Measurements from ENCODE around the gene ELP4.
"Not testable (repeated sequence)": the region's sequence is repeated elsewhere in the genome, so short reads cannot be mapped to it uniquely, and the experiment has no call there.

Gene ELP4

DNA sequence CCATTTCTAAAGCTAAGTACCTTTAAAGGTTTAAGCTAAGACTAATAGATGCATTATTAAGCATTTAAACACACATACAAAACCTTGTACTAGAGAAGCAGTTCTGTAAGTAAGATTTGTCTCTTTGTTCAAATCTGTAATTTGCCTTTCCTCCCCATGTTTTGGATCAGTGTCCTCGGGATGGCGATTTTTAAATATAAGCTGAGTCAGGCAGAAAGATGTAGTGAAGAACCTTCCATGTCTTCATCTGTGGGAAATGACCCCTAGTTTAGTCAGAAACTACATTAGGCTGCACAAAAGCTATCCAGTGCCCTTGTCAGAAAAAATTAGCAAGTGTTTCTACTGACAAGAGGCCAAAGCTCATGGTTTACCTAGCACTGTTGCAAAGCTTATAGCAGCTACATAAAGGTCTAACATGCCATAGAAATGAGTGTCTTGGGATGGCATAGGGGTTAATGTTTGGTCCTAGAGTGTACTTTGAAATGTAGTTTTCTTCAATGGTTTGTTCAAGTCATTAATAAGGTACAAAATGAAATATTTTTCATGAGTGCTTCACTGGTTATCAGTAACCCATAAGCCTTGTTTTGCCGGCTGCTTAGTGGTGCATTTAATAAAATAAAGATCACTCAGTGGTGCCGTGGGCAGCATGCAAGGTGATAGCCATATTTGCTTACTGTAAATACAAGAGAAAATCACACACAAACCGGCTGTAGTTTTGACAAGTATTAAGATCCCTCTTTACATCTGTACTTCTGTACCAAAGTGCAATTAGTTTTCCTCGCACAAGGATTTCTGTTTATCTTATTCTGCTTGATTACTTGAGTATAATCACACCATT lies 139.8 kb downstream of the ELP4 start:
- no peak for DNase-seq

DNA sequence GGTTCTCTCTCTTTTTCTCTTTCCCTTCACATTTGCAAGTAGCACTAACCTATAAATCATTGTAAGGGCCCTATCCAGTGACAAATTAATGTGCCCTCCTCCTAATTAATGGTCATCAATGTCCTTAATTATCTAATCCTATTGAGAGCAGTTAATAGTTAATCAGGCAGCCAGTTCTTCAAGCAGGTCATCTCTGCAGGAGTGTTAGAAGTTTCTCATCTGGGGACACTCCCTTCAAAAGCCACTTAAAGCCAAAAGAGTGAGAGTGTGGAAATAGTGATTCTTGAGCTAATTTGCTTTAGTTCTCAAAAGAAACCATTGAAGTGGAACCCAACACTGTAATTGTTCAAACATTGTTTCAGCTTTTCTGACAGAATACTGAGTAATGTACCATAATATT lies 141.6 kb downstream of the ELP4 start:
- no peak for DNase-seq

DNA sequence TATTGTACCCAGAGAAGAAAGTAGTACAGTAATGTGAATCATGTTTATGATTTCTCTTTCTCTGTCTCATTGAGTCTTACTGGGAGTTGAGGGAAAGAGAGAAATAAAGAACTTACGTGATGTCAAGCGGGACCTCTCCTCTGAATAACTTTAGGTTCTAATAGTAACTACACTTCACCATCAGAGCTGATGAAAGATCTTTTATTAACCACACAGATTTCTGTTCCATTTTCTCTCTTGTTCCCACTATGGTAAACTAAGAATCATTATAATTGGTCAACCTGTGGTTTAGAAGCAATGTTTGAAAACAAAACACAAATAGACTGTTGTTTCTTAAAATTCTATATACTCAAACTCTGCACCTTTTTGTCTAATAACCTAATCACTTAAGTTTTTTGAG lies 142.3 kb downstream of the ELP4 start:
- DNase-seq: no peak

DNA sequence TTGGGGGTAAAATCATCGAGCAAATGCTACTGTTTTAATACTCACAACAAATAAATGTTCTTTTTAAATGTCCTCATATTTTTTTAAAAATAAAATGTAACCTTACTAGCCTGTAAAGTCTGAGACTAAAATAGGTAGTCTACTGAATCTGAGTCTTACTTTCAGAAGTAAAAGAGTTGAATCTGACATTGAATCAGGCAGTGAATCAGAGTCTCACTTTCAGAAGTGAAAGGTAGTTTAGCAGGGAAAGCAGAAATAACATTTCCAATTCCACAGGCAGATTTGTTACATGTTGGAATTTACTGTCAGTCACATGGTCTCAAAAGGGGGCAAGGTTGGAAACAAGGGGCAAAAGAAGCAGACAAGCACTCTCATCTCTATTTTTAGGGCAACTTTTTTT lies 143.0 kb downstream of the ELP4 start:
- no peak for DNase-seq

DNA sequence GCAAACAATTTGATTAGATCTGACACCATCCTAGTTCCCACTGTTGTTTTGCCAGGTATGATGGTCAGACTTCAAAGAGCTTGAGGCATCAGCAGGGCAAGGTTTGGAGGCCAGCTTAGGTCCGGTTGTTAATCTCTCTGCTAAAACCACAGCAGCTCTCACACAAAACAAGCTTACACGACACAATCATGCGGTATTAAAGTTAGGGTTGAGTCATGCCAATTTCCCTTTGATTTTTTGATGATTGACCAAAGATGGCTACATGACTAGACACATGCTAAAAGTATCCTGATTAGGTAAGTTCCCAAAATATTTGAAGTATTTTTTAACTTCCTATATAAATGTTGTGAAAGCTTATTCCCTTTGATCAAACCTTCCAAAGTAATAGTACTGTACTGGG lies 145.9 kb downstream of the ELP4 start:
- DNase-seq: no peak

DNA sequence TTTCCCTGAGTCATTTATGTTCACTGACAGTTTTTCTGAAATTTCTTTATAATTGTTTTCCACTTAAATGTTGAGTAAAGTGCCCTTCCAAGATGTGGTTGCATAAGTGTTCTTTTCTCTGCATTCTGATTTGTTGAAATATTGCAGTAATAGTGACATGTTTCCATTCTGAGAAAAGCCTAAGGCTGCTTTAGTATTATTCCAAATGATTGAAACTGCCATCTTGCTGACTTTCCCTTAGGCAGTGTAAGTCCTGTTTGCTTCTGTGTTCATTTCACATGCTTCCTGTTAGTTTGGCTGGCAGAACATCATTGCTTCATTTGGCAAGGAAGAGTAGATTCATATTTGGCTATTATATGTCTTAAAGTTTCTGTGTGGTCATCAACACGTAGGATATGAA lies 146.5 kb downstream of the ELP4 start:
- no peak for DNase-seq

DNA sequence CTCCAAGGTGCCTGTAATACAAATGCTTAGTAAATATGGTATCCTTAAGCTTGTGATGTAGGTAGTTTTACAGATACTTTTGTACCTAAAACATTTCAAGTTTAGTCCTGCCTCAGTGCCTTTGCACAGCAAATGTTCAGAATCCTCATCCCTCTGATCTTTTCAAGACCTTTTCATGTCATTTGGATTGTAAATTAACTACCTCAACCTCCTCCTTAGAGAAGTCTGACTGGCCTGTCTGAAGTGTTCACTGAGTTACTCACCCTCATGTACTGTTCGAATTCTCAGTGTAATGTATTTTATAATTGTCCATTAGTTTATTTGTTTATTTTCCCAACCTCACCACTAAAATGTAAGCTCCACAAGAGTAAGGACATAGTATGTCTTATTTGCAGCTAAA lies 147.5 kb downstream of the ELP4 start:
- DNase-seq: no peak

DNA sequence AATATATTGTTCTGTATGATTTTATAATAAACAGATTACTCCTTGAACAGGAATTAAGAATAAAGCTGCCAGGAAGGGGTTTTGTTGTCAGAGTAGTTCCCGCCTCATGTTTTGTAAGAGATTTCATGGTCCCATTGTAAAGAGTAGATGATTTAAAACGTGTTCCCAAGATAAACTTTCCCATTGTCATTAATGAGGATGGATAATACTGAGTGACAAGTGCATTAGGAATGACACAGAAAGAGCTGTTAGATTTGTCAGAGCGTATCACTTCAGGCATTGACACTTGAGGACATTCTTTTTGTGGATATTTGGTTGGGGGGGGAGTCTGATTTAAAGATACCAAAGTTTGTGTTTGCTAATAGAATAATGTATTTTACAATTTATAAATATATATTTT lies 154.6 kb downstream of the ELP4 start:
- no peak for DNase-seq

DNA sequence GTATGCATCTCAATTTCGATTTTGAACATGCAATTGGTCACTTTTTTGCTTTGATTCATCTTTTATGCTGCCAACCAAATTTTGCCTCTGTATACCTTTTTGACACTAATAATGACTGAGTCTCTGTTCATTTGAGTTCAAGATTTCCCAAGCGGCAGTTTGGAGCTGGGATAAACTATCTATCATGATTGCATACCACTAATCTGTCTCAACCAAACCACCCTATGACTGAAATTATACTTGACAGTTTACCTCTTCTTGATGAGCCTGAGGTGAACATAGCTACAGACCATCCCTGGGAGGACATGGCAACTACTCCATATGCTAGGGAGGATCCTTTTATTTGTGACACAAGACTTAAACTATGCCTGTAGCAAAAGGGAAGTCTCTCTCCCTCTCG lies 155.4 kb downstream of the ELP4 start:
- no peak for DNase-seq

DNA sequence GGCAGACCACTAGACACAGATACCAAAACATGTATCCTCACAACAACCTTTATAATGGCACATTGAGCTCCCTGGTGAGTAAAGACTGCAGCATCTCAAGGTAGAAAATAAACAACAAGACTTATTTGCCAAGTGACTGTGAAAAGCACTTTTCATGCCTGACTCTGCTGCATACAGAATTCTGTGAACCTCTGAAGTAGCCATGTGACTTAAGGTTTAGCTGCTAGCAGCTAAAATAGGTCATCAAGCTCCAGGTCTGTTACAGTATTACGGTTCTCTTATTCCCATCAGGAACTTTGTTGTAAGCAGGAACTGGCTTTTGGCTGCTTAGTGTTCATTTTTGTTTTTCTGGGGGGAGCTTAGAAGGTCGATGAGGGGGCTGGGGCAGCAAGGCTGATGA lies 162.1 kb downstream of the ELP4 start:
- no peak for DNase-seq

DNA sequence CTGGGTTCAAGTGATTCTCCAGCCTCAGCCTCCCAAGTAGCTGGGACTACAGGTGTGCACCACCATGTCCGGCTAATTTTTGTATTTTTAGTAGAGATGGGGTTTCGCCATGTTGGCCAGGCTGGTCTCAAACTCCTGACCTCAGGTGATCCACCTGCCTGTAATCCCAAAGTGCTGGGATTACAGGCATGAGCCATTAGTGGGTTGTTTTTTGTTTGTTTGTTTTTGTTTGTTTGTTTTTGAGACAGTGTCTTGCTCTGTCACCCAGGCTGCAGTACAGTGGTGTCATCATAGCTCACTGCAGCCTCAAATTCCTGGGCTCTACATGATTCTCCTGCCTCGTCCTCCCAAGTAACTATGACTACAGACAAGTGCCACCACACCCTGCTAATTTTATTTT lies 163.5 kb downstream of the ELP4 start:
- DNase-seq: not testable (repeated sequence)

DNA sequence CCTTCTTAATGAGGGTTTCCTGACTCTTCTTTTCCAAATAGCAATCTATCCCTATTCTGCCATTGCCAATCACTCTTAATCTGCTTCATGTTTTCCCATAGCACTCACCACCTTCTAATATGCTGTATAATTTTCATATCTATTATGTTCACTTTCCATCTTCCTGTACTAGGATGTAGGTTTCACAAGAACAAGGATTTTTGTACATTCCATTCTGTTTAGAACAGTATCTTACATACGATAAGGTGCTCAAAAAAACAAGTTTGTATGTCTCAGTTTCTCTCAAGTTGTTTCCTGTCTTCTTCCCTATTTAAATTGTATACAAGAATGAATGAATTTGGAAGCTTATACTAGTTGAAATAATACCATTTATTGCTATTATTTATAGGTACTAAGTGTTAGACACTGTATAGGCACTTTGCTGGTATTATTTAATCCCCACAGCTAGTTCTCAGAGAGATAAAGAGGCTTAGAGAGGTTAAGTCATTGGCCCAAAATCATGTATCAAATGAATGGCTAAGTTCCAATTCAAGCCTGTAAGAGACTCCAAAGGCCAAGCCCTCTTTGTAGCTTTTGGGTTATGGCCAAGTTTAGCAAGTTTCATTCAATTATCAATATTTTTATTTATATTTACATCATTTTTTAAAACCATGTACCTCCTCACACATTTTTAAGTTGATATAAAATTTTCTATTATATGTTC lies 166.9 kb downstream of the ELP4 start:
- no peak for DNase-seq

DNA sequence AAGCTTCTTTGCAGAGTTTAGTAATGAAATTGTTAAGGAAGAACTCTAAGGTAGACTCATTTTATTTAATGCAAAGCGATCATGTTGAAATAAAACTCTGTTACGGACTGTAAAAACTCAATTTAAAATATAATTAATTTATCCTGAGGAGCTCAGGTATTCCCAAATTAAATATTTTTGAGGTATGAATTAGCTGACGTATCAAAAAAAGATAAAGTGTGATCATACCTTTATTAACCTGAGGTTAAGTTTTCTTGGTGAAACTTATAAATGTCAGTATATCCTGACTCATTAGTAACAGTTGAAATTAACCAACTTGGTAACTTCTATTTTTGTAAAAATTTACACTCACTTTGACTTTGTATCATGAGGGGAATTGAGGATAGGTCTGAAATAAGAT lies 171.2 kb downstream of the ELP4 start:
- DNase-seq: no peak

DNA sequence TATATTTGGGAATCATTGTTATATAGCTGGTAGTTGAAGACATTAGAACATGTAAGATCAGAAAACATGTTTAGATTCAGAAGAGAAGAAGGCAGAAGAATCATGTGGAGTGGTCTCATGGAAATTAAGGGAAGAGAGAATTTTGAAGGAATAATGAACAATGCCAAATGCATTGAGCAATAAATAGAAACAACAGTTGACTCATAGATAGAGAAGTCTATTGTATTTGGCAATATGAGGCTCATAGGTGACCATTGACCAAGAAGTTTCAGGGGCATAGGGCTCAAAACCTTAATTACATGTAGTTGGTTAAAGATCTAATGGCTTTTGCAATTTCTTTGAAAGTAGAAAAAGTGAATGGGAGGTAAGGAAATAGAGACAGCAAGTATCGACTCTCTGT lies 177.7 kb downstream of the ELP4 start:
- no peak for DNase-seq

DNA sequence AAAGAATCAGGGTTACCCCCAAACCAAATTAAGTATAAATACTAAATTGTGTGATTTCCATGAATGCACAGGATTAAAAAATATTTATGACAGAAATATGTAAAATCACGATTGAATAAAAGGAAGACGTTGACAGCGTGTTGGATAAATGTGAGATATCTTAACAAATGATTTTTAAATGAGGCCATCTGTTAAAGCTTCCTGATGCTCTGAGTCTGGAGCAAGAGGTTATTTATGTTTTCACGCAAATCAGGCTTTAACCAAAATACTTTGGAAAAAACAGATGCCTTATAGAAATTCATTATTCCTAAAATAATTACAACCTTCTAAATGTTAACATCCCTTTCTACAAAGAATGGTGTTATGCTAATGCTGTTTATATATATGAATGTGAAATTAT lies 178.3 kb downstream of the ELP4 start:
- no peak for DNase-seq

DNA sequence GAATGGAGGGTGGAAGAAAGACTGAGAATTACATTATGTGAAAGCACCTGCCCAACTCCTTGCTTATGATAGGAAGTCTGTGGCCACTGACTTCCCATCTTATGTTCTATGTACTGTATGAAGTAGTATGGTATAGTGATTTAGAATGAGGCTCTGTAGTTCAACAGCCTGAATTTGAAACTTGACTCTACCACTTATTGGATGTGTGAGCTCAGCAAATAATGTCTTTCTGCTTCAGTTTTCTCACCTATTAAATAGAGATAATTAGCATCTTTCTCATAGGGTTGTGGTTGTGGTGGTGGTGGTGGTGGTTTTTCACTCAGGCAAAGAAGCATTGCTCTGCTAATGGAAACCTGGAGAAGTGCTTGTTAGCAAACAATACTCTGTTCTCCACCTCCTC lies 180.0 kb downstream of the ELP4 start:
- no peak for DNase-seq

DNA sequence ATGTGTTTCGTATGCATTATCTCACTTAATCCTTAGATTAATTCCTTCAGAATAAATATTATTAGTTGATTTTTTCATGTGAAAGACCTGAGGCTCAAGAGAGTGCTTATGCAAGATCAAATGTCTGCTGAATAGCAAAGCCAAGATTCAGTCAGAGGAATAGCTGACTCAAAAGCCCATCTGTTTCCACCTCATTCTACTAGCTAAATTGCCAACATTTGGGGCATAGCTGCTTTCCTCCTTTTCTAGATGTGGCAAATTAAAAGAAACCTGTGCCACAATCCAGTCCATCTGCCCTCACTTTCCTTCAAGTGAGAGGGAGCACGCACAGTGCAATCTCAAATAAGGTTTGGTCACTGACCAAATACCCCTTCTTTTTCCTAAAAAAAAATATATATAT lies 180.5 kb downstream of the ELP4 start:
- DNase-seq: no peak

DNA sequence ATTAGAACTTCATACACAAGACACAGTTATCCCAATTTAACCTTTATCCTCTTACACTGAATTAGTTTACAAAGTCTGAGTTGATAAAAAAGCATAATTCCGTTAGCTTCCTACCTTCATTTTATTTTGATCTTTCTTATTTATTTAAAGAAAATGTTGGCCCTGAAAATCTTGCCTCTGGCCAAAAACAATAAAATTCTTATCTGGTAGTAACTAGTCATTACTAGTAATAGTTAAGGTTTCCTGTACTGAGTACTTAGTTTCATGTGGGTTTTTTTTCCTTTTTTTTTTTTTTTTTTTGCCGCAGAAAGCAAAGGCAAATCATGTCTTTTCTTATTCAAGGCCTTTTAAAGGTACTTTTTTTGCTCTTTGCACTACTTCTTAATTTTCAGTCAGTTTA lies 180.9 kb downstream of the ELP4 start:
- no peak for DNase-seq

DNA sequence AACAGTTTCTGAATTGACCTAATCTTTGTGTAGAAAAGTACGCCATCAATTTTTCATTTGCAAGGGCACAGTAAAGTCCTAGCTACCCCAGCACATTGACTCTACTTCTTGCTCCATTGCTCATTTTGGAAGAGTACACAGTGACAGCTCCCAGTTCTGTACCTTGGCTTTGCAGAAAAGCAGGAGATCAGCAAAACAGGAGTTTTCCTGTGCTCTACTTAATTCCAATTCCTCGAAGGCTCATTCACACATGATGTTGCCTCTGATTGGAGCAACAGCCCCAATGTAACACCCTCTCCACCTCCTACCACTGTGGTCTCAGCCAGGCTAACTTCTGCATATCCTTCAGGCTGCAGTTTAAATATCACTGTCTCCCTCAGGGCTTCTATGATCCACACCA lies 182.9 kb downstream of the ELP4 start:
- DNase-seq: no peak

DNA sequence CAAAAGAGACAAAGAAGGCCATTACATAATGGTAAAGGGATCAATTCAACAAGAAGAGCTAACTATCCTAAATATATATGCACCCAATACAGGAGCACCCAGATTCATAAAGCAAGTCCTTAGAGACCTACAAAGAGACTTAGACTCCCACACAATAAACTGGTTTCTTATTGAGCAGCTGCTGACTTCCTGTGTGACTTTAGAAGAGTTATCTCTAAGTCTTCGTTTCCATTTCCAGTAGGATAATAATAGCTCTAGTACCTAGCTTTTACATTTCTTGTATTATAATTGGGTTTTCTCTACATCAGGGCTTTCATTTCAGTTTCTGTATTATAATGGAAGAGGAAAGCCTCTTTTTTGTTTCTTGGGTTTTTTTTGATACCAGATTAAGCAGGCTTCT lies 187.5 kb downstream of the ELP4 start:
- not testable (repeated sequence) for DNase-seq

DNA sequence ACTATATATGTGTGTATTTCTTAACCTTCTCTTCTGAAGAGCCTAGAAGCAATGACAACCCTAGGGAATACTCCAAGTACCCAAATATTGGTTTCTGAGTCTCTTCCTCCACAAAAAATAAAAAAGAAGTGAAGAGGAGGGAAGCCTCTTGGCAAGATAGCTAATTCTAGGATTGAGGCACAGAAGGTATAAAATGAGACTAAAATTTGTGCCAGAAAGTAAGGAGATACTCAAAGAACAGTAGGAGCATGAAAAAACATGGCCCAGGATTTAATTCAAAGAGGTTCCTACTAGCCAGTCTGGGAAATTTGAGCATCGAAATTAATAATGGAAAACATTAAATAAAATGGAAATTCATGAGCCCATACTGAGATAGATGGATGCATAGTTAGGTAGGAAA lies 189.5 kb downstream of the ELP4 start:
- DNase-seq: no peak

DNA sequence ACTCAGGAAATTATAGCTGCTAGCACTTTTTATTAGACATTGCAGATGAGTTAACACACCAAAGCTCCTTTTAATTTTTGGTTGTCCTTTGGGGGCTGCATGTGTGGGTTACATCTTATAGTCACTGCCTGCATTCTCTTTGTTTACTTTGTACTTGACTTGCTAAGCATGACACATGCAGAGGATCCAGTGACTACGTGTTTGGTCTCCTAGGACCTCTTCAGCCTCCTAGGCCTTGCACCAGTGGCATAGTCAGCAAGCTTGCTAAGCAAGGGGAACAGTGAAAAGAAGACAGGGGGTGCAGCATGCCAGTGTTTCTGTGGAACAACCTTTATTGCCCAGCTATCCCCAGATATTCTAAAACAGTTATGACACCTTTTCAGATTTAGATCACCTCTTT lies 193.4 kb downstream of the ELP4 start:
- DNase-seq: no peak

DNA sequence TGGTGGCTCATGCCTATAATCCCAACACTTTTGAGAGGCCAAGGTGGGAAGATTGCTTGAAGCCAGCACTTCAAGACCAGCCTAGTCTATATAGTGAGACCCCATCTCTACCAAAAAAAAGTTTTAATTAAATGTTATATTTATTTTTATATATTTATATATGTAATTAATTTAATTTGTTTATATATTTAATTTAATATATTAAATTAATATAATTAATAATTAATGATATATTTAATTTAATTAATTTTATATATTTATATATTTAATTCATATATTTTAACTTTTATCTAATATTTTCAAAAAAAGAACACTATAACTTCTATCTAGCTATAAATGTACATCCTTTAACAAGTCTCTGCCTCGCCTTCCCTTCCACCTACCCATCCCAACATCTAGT lies 196.8 kb downstream of the ELP4 start:
- no peak for DNase-seq

DNA sequence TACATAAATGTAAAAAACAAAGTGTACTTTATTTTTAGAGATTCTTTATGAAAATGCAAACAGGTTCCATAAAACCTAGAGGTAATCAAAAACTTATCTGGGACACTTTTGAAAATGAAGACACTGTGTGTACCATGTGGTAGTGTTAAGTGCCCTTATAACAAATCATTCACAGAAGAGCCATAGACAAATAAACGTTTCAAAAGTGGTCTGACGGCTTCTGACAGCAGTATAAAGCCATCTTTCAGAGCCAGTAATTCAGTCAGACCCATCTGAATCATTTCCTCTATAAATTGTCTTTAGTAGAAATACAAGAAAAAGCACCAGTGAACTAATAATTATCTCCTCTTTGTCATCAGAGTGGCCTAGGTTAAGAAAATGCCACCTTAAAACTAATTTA lies 201.6 kb downstream of the ELP4 start:
- no peak for DNase-seq

DNA sequence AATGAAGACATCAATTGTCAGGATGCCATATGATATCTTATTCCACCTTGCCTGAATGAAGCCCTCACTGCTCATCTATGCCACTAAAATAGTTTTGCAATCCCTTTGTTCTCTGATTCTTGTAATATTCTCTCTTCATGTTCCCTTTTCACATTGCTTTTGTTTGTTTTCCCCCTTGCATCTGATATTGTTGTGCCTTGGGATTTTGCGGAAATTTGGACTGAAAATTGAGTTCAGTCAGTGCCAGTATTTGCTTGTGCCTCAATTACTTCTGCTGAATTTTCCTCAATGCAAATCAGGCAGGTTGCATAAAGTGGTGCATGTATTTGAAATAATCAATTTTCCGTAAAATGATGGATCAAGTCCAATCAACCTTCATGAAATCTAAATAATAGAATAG lies 203.3 kb downstream of the ELP4 start:
- no peak for DNase-seq
